Ascending aorta (tissue), 2 donors: ENCODE results near the gene CCL21. TPM values are rescaled to one million over a fixed set of nuclear protein-coding genes. Genes with fewer than 3 reads are reported as not detected.

Experiments
- DNase-seq, 2 donors: peaks; one replicate each; pipeline ENCODE4 v3.0.0-alpha.2; 2019; ENCODE audit warnings: low spot score in 2 of 2
- H3K27ac ChIP-seq, 2 donors: fragments of 200-600 bp; sonication (generic); one replicate each; pipeline ENCODE4 v1.5.1; 2016 to 2017; ENCODE audit warnings: mild to moderate bottlenecking in 1 of 2
- H3K27me3 ChIP-seq: fragments of 200-600 bp; sonication (generic); one replicate; pipeline ENCODE4 v1.5.1; 2017
- H3K36me3 ChIP-seq, 2 donors: fragments of 200-600 bp; sonication (generic); one replicate each; pipeline ENCODE4 v1.5.1; 2016
- H3K4me1 ChIP-seq, 2 donors: fragments of 200-600 bp; sonication (generic); one replicate each; pipeline ENCODE4 v1.5.1; 2016 to 2017; ENCODE audit warnings: mild to moderate bottlenecking in 1 of 2
- H3K4me3 ChIP-seq, 2 donors: fragments of 200-600 bp; sonication (generic); one replicate each; pipeline ENCODE4 v1.5.1; 2016 to 2017; ENCODE audit warnings: mild to moderate bottlenecking in 1 of 2
- H3K9me3 ChIP-seq, 2 donors: fragments of 200-600 bp; sonication (generic); one replicate each; pipeline ENCODE4 v1.5.1; 2016
- intact Hi-C: fragments of 100-400 bp; cut with DNase I; formaldehyde crosslinking; loops from one replicate; pipeline ENCODE4 v1.15.1; 2023
- total RNA-seq: library from RNA; depleted of rRNA; stranded (reverse); fragments of >200 nt; gene quantifications from one replicate; pipeline ENCODE4 v1.1.0, GENCODE V29; 2016
- TF ChIP-seq, protein P1 (sequence below), 3 experiments: fragments of 200-600 bp in 2 of 3; fragments of 450-650 bp in 1 of 3; sonication (generic) in 2 of 3; IDR thresholded peaks; one replicate each; pipeline ENCODE4 v1.5.1; 2016 to 2019; ENCODE audit warnings: antibody characterized with exemption in 3 of 3, mild to moderate bottlenecking in 1 of 3, moderate library complexity in 1 of 3

Gene CCL21
- total RNA-seq, 1 donor from 2014 or later, result 7.9 TPM

DNA sequence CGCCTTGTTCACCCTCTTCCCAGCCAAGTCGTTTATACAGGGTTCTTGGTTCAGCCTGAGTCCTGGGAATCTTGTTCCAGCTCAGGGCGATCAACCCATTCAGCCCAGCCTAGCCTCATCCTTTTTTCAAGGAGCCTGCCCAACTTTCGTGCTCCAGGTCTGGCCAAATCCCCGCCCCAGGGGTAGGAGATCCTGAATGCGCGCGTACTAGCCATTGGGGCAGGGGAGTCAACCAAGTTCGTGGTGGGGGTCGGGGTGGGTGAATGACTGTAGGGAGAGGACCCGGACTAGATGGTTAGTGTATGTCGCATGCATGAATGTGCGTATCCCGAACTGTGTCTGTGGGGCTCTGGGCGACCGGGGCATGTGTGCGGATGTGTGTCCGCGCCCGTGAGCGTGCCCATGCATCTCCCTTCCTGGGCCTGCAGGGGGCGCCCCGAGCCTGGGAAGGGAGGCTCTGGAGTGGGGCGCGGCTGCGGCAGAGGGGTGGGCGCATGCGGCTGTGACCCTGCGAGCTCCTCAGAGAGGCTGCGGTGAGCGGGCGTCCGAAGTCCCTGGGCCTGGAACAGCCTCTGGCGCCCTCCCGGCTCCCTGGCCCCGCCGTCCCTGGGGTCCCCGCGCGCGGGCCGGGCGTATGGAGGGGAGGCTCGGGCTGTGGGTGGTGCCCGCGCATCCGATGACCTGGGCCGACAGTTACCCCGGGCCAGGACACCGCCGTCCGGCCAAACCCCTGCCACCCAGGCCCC is 8.7 kb downstream of the CCL21 start:
- H3K27me3 ChIP-seq, result no peaks in the 10 kb centered on the region
- peak; percentile 19 to 88 for DNase-seq

DNA sequence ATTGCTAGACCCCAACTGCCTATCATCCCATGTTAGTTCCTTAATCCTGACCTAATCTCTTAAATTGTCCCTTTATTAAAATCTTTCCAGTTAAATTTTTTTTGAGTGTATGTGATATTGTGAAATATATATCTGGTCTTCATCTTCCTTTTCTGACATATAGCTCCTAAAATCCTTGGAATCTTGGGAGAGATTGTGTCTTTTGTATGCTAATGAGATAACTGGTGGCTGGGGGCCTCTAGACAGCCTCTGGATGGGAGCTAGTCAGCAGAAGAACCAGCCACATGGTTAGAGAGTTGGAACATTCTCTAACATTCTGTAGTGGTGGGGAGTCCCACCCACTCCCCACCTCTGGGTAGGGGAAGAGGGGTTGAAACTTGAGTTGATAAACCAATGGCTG is 15.1 kb downstream of the CCL21 start:
- Histone ChIP-seq H3K36me3 (no peaks in the 10 kb centered on the region), H3K27me3 (no peaks in the 10 kb centered on the region), H3K9me3 (no peaks in the 10 kb centered on the region), H3K27ac (no peak overlapping the region), H3K4me1 (no peaks in the 10 kb centered on the region), H3K4me3 (no peak overlapping the region)
- intact Hi-C loops, result no loop called here
- TF ChIP-seq, protein P1, sequence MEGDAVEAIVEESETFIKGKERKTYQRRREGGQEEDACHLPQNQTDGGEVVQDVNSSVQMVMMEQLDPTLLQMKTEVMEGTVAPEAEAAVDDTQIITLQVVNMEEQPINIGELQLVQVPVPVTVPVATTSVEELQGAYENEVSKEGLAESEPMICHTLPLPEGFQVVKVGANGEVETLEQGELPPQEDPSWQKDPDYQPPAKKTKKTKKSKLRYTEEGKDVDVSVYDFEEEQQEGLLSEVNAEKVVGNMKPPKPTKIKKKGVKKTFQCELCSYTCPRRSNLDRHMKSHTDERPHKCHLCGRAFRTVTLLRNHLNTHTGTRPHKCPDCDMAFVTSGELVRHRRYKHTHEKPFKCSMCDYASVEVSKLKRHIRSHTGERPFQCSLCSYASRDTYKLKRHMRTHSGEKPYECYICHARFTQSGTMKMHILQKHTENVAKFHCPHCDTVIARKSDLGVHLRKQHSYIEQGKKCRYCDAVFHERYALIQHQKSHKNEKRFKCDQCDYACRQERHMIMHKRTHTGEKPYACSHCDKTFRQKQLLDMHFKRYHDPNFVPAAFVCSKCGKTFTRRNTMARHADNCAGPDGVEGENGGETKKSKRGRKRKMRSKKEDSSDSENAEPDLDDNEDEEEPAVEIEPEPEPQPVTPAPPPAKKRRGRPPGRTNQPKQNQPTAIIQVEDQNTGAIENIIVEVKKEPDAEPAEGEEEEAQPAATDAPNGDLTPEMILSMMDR (IDR thresholded peaks at IDR 0.05), result no peak
- DNase-seq, result no peak

More for the DNA sequence above, 8.7 kb downstream of the CCL21 start:
- Histone ChIP-seq H3K27ac (peak overlapping the region; percentile 87 to 91), H3K36me3 (no peaks in the 10 kb centered on the region), H3K4me3 (peak overlapping the region; percentile 59 to 73), H3K9me3 (no peaks in the 10 kb centered on the region), H3K4me1 (no peaks in the 10 kb centered on the region)
- intact Hi-C loops, result loop anchor here (1.0 to 5.0 kb wide), 2 partner anchors 36 to 291 kb away; no protein-coding TSS in a partner anchor
- TF ChIP-seq, protein P1 (IDR thresholded peaks at IDR 0.05), result peak; percentile 78 to 95 (median 92)

DNA sequence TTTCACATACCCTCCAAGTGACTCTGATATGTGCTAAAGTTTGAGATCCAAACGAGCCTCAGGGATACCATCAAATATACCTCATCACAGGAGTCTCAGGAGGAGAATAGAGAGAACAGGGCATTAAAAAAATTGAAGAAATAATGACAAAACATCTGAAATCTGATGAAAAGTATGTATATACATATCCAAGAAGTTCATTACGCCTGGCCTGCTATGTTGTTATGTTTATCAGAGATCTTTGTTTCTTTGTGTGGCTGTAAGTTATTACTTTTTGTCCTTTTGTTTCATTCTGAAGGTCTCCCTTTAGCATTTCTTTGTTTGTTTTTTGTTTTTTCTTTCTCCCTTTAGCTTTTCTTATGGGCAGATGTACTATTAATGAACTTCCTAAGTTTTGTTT is 16.4 kb downstream of the CCL21 start:
- TF ChIP-seq, protein P1 (IDR thresholded peaks at IDR 0.05), result no peak
- intact Hi-C loops, result no loop called here
- no peaks in the 10 kb centered on the region for H3K9me3 ChIP-seq

DNA sequence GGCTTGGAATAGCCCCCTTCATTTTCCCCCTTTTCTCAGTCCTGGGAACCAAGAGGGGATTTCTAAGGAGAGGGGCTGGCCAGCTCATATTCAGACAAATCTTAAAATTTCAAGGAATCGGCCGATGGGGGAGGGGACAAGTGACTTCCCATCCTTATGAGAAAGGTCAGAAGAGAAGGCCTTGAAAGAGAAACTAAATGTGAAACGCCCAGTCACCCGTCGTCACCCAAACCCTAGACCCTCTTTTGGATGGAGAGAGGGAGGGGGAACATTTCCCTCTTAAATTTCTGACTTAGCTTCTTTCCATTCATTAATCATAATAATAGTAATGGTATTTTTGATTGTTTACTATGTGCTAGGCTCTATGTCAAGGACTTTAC is 18.0 kb downstream of the CCL21 start:
- TF ChIP-seq, protein P1 (IDR thresholded peaks at IDR 0.05), result no peak
- intact Hi-C loops, result no loop called here
- no peaks in the 10 kb centered on the region for H3K9me3 ChIP-seq
- H3K27ac ChIP-seq, result no peak overlapping the region
- H3K36me3 ChIP-seq, result no peaks in the 10 kb centered on the region
- no peaks in the 10 kb centered on the region for H3K27me3 ChIP-seq
- no peaks in the 10 kb centered on the region for H3K4me1 ChIP-seq
- no peak overlapping the region for H3K4me3 ChIP-seq
- no peak for DNase-seq

More for the DNA sequence above, 16.4 kb downstream of the CCL21 start:
- H3K4me3 ChIP-seq, result no peak overlapping the region
- no peak for DNase-seq
- H3K27ac ChIP-seq, result no peak overlapping the region
- no peaks in the 10 kb centered on the region for H3K36me3 ChIP-seq
- H3K4me1 ChIP-seq, result no peaks in the 10 kb centered on the region
- no peaks in the 10 kb centered on the region for H3K27me3 ChIP-seq

DNA sequence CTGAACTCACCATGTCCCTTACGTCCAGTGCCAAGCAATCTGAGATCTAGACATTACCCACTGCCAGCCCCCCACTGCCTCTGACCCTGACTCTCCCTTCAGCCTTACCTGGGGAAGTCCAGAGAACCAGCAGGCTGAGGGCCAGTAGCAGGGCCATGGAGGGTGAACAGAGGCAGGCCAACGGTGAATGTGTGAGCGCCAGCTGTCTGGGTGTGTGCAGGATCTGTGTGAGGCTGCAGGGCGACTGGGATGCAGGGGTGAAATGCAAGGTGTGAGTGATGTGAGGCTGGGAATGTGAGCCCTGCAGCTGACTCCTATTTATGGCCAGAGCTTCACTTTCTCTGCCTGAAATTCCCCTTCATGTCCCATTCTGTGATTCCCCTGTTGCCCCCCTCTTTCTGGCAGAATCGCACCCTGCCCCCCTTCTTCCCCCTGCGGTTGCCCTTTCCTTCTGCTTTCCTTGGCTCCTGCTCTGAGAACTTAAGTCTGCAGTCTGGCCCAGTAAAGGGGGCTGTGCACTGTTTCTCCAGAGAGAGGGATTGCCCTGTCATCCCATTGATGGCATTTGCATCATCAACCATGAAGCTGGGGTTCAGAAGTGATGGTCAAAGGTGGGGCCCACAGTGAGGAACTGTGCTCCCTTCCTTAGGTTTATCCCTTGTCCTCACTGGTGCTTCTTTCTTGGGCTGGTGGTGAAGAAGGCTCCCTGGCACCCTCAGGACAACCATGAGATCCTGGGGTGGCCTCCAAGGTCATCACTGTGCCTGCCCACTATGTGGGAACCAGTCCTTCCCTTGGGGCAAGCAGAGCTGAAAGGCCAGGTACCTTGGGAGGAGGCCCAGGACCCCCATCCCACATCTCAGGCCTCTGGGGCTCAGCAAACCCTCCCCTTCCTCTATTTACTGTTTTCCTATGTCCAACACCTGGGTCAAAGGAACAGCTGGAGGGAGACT is 18.7 kb downstream of the CCL21 start, which contains the start of gene CCL19:
Gene CCL19 (minus strand): TSS at position 294 of the 953 bp plus-strand sequence. CDS start 137 bp downstream, at position 157.
- TF ChIP-seq, protein P1 (IDR thresholded peaks at IDR 0.05), result no peak
- Histone ChIP-seq H3K4me1 (no peaks in the 10 kb centered on the region), H3K27me3 (no peaks in the 10 kb centered on the region), H3K9me3 (no peaks in the 10 kb centered on the region), H3K36me3 (no peaks in the 10 kb centered on the region), H3K27ac (no peak within 1 kb of the TSS), H3K4me3 (no peak within 1 kb of the TSS)
- intact Hi-C loops, result no loop called here
- no peak for DNase-seq
